Ishikawa (cell line): Measurements from ENCODE around the gene GPT2.

Source experiments
- CEBPB ChIP-seq: IDR thresholded peaks from 2 replicates; pipeline ENCODE4 v1.6.1; 2012
- CREB1 ChIP-seq: IDR thresholded peaks from 2 replicates; pipeline ENCODE4 v1.6.1; 2012; ENCODE audit warnings: low read depth
- EGR1 ChIP-seq: IDR thresholded peaks from 2 replicates; pipeline ENCODE4 v1.6.1; 2012
- EP300 ChIP-seq: IDR thresholded peaks from 2 replicates; pipeline ENCODE4 v1.6.1; 2012; ENCODE audit warnings: borderline replicate concordance
- FOXM1 ChIP-seq: IDR thresholded peaks from 2 replicates; pipeline ENCODE4 v1.6.1; 2012; ENCODE audit warnings: low read depth, borderline replicate concordance
- MAX ChIP-seq: IDR thresholded peaks from 2 replicates; pipeline ENCODE4 v1.6.1; 2012
- NFIC ChIP-seq: IDR thresholded peaks from 2 replicates; pipeline ENCODE4 v1.6.1; 2012
- RAD21 ChIP-seq: IDR thresholded peaks from 2 replicates; pipeline ENCODE4 v1.6.1; 2012; ENCODE audit warnings: low read depth
- REST ChIP-seq: IDR thresholded peaks from 2 replicates; pipeline ENCODE4 v1.6.1; 2012; ENCODE audit warnings: low read depth, mild to moderate bottlenecking
- TAF1 ChIP-seq: IDR thresholded peaks from 2 replicates; pipeline ENCODE4 v1.6.1; 2012; ENCODE audit warnings: low read depth, mild to moderate bottlenecking
- TCF12 ChIP-seq: IDR thresholded peaks from 2 replicates; pipeline ENCODE4 v1.6.1; 2012; ENCODE audit warnings: low read depth
- TEAD4 ChIP-seq: IDR thresholded peaks from 2 replicates; pipeline ENCODE4 v1.6.1; 2012
- USF1 ChIP-seq: IDR thresholded peaks from 2 replicates; pipeline ENCODE4 v1.6.1; 2012
- YY1 ChIP-seq: IDR thresholded peaks from 2 replicates; pipeline ENCODE4 v1.6.1; 2012; ENCODE audit warnings: low read depth
- ZBTB7A ChIP-seq: IDR thresholded peaks from 2 replicates; pipeline ENCODE4 v1.6.1; 2012; ENCODE audit warnings: low read depth

GPT2 gene

GRCh38 chr16:46899443-46900143 lies 15.4 kb downstream of the GPT2 start:
- TF ChIP-seq NFIC = no peak
- TF ChIP-seq REST = no peak
- no peak for TF ChIP-seq TCF12
- TF ChIP-seq TEAD4 = no peak
- TF ChIP-seq EGR1 = no peak
- TF ChIP-seq MAX = no peak
- no peak for TF ChIP-seq USF1
- TF ChIP-seq TAF1 = no peak
- no peak for TF ChIP-seq CREB1
- TF ChIP-seq RAD21 = no peak
- TF ChIP-seq YY1 = no peak
- TF ChIP-seq ZBTB7A = no peak
- TF ChIP-seq EP300 = no peak
- TF ChIP-seq FOXM1 = no peak
- no peak for TF ChIP-seq CEBPB

DNA sequence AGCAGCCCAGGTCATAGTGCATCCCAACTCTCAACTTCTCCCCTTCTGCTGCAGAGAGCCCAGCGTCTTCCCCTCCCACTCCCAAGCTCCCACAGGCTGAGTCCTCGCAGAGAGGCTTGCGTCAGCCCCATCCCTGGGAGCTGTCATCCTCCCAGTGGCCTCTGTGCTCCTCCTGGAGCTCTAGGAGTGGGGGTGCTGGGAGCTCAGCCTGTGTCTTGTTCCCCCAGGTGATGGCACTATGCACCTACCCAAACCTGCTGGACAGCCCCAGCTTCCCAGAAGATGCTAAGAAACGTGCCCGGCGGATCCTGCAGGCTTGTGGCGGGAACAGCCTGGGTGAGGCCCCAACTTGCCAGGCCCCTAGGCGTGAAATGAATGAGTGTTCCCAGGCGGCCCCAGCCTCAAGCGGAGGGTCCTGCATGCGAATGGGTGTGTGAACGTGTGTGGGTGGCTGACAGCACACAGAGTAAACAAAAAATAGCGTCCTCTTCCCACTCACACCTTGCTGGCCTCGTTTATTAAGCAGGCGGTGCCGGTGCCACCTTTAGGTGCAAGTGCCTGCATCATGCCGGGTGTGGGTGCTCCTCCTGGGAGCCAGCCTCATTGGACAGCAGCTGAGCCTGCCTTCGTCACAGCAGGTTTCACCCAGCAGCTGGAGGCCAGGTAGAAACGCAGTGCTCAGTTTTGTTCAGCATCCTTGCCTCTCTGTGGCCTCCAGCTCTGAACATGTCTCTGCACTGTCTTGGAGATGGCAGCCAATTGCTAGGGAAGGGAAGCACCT lies 16.5 kb downstream of the GPT2 start:
- TF ChIP-seq TEAD4 = no peak
- TF ChIP-seq TCF12 = no peak
- no peak for TF ChIP-seq CREB1
- TF ChIP-seq EGR1 = no peak
- TF ChIP-seq YY1 = no peak
- no peak for TF ChIP-seq REST
- no peak for TF ChIP-seq CEBPB

- TF ChIP-seq CREB1 (no peak), YY1 (no peak), TAF1 (no peak), MAX (no peak), ZBTB7A (no peak), RAD21 (no peak), TEAD4 (no peak), EP300 (no peak), CEBPB (no peak), REST (no peak), FOXM1 (no peak), USF1 (no peak), NFIC (no peak), EGR1 (no peak), TCF12 (no peak)
These were observed 17.5 kb downstream of the GPT2 start for GRCh38 chr16:46901709-46902108.

DNA sequence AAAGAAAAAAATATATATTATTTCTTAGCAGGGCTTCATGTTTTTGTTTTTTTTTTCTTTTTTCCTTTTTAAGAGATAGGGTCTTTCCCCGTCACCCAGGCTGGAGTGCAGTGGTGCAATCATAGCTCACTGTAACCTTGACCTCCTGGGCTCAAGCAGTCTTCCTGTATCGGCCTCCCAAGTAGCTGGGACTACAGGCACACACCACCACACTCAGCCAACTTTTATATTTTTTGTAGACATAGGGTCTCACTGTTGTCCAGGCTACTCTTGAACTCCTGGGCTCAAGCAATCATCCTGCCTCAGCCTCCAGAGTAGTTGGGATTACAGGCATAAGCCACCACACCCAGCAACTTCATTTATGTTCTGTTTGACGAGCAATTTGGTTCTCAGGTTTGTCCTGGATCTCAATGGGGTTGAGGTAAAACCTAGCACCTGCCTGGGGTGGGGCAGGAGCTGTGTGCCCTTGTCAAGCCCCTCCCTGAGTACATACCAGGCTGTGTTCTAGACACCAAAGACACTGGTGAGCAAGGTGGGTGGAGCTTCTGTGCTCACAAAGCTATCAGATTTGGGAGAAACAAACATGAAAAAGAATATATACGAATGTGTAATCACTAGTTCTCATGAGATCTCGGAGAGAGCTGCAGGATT lies 19.2 kb downstream of the GPT2 start:
- no peak for TF ChIP-seq ZBTB7A
- TF ChIP-seq YY1 = no peak
- no peak for TF ChIP-seq CREB1
- no peak for TF ChIP-seq RAD21
- TF ChIP-seq REST = no peak
- no peak for TF ChIP-seq FOXM1
- no peak for TF ChIP-seq TEAD4
- no peak for TF ChIP-seq EP300
- TF ChIP-seq CEBPB = no peak
- TF ChIP-seq TAF1 = no peak
- no peak for TF ChIP-seq NFIC
- no peak for TF ChIP-seq EGR1
